Ovary (tissue), 9 donors: ENCODE results near the gene KLRG1. TPM values are rescaled to one million over a fixed set of nuclear protein-coding genes. Genes with fewer than 3 reads are reported as not detected.

Experiments used
- DNase-seq, 5 donors: peaks; one replicate each; pipeline ENCODE4 v3.0.0-alpha.2; 2019 to 2020
- H3K27ac ChIP-seq, 2 donors: fragments of 200-600 bp; one replicate each; pipeline versions ENCODE4 v1.5.1 to v1.8.0; 2019 to 2022
- H3K27me3 ChIP-seq: fragments of 200-600 bp; one replicate; pipeline ENCODE4 v1.8.0; 2022
- H3K36me3 ChIP-seq: fragments of 200-600 bp; sonication (generic); one replicate; pipeline ENCODE4 v1.5.1; 2019
- H3K4me1 ChIP-seq: one replicate; pipeline ENCODE4 v1.8.1; 2013; ENCODE audit warnings: mild to moderate bottlenecking, moderate library complexity; ENCODE audit not compliant: insufficient read depth
- H3K4me3 ChIP-seq: fragments of 200-600 bp; sonication (generic); one replicate; pipeline ENCODE4 v1.5.1; 2017
- H3K9me3 ChIP-seq, 2 donors: fragments of 200-600 bp in 1 of 2; sonication (generic) in 1 of 2; one replicate each; pipeline versions ENCODE4 v1.5.1 to v1.8.1; 2013 to 2019; ENCODE audit warnings: mild to moderate bottlenecking in 1 of 2, moderate library complexity in 1 of 2
- CTCF ChIP-seq, 3 donors: fragments of 450-650 bp in 2 of 3; fragments of 200-600 bp in 1 of 3; IDR thresholded peaks; one replicate each; pipeline versions ENCODE4 v1.5.1 to v1.8.0; 2016 to 2022; ENCODE audit warnings: antibody characterized with exemption in 3 of 3, mild to moderate bottlenecking in 1 of 3
- EP300 ChIP-seq: sonication (generic); formaldehyde crosslinking; IDR thresholded peaks from one replicate; pipeline ENCODE4 v1.6.1; 2017; ENCODE audit warnings: antibody characterized with exemption
- POLR2A ChIP-seq: fragments of 450-650 bp; IDR thresholded peaks from one replicate; pipeline ENCODE4 v1.6.1; 2017; ENCODE audit warnings: antibody characterized with exemption, mild to moderate bottlenecking, moderate library complexity
- WGBS, 3 donors: extraction: QIAGEN DNeasy Blood & Tissue Kit in 1 of 3; methylation state at CpG; one replicate each; pipeline versions ENCODE4 v1.1.5 to v1.1.7; 2013 to 2017; 5-methylcytosine and 5-hydroxymethylcytosine counted together
- intact Hi-C, 4 donors: fragments of 100-400 bp; cut with DNase I; formaldehyde crosslinking; loops; one replicate each; pipeline versions ENCODE4 v1.11.0 to v1.15.1; 2022 to 2023
- polyA plus RNA-seq, 2 donors: library from polyadenylated mRNA; stranded (reverse); fragments of 200-250 nt in 1 of 2; fragments of 350-450 nt in 1 of 2; fragmentation: Illumina TruSeq in 1 of 2; extraction: RNeasy Lipid Tissue Mini Kit (QIAGEN cat#74804) in 1 of 2; gene quantifications; one replicate each; pipeline ENCODE4 v1.2.3, GENCODE V29; 2013 to 2014
- total RNA-seq, 7 donors: library from RNA; depleted of rRNA in 2 of 7; stranded (reverse); fragments of >200 nt in 2 of 7; fragmentation: NEBNext Ultra II Directional in 3 of 7; extraction: Animal tissue kit (Norgen Biotek cat#: 25700) in 3 of 7; gene quantifications; one replicate each; pipeline versions ENCODE4 v1.1.0 to v1.2.4, GENCODE V29; 2016 to 2023
- donor health status: DM: no; HTN: no; CAD: no; lungs with moderate emphysema.
- donor health status: DM: no; HTN: no; CAD: no.
- donor health status: Bipolar disorder and iron deficiency.
- donor health status: DM: yes; HTN: yes; CAD: no.
- donor health status: DM: no; HTN: no; CAD: no.
- donor health status: DM: yes; HTN: yes; CAD: no.

The KLRG1 gene
- total and polyA plus RNA-seq, 9 donors: 0.42 to 4.3 (median 1.1) TPM

GRCh38 chr12:9001233-9001632 is 11.9 kb downstream of the KLRG1 start:
- H3K9me3 ChIP-seq: no peaks in the 10 kb centered on the region
- no peak for TF ChIP-seq EP300
- TF ChIP-seq CTCF (IDR thresholded peaks at IDR 0.05): no peak
- TF ChIP-seq POLR2A: no peak
- intact Hi-C loops: no loop called here
- H3K27me3 ChIP-seq: no peaks in the 10 kb centered on the region
- no peaks in the 10 kb centered on the region for H3K4me1 ChIP-seq
- peak; percentile 27 to 70 (median 41) for DNase-seq
- no peak overlapping the region for H3K4me3 ChIP-seq
- peak overlapping the region in 1 of 2 donors; percentile 8 for H3K27ac ChIP-seq
- no peaks in the 10 kb centered on the region for H3K36me3 ChIP-seq
- WGBS, 3 donors: 28 to 37% (median 29%) methylated on average over 4 of the region's 4 CpGs

DNA sequence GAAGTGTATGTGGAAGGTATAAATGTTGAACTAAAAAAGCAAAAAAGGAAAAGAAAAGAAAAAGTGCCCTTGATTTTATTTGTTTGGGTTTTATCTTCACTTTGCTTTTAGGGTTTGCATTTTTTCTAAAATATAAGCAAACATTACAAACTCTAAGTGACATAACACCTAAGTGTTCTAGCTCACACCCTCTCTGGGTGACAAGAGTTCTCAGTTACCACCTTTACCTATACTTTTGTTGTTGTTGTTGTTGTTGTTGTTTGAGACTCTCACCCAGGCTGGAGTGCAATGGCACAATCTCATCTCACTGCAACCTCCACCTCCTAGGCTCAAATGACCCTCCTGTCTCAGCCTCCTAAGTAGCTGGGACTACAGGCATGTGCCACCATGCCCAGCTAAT is 13.0 kb downstream of the KLRG1 start:
- DNase-seq: no peak
- Histone ChIP-seq H3K36me3 (no peaks in the 10 kb centered on the region), H3K4me3 (no peak overlapping the region), H3K27ac (no peak overlapping the region), H3K4me1 (no peaks in the 10 kb centered on the region), H3K27me3 (no peaks in the 10 kb centered on the region), H3K9me3 (no peaks in the 10 kb centered on the region)
- TF ChIP-seq EP300: no peak
- no peak for TF ChIP-seq POLR2A
- no peak for TF ChIP-seq CTCF (IDR thresholded peaks at IDR 0.05)
- intact Hi-C loops: no loop called here

- Histone ChIP-seq H3K4me3 (no peak overlapping the region), H3K36me3 (no peaks in the 10 kb centered on the region), H3K4me1 (no peaks in the 10 kb centered on the region), H3K27ac (no peak overlapping the region), H3K9me3 (no peaks in the 10 kb centered on the region), H3K27me3 (no peaks in the 10 kb centered on the region)
- TF ChIP-seq EP300: no peak
- no peak for TF ChIP-seq POLR2A
- TF ChIP-seq CTCF (IDR thresholded peaks at IDR 0.05): no peak
- no peak for DNase-seq
- intact Hi-C loops: no loop called here
- 81 to 93% (median 82%) methylated on average over 2 of the region's 2 CpGs for WGBS, 3 donors
These were observed 33.2 kb downstream of the KLRG1 start for GRCh38 chr12:9022592-9022991.

DNA sequence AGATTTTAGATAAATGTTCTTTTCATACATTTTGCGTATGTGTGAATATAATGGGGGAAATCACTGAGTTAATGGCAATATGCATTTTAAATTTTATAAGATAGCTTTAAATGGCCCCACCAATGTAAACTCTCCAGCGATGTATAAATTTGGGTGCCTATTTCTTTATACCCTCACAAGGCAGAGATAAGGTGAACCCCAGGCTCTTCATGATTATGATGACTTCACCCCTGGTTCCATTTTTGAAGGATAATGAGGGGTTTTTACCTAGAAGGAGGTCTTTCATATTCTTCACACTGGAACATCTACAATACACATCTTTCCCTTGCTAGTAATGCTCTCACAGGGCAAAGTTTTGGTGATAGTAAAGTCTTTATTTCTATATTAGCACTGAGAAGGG is 35.2 kb downstream of the KLRG1 start:
- Histone ChIP-seq H3K36me3 (no peaks in the 10 kb centered on the region), H3K27ac (no peak overlapping the region), H3K4me1 (no peaks in the 10 kb centered on the region), H3K9me3 (no peaks in the 10 kb centered on the region), H3K27me3 (no peaks in the 10 kb centered on the region), H3K4me3 (no peak overlapping the region)
- TF ChIP-seq POLR2A (no peak), CTCF (IDR thresholded peaks at IDR 0.05) (no peak), EP300 (no peak)
- DNase-seq: no peak
- 95 to 96% (median 96%) methylated on average over 2 of the region's 2 CpGs for WGBS, 3 donors
- intact Hi-C loops: no loop called here
